ENCODE data around the gene PDE10A. TPM values are rescaled to one million over a fixed set of nuclear protein-coding genes. Genes with fewer than 3 reads are reported as not detected.

Gene PDE10A
- total and polyA plus RNA-seq, 2 experiments from 2014 or later = 2.0 to 7.2 TPM

- WGBS (ENCODE audit: low lambda C conversion rate, missing lambda C conversion rate) = 93% methylated on average over 6 of the region's 6 CpGs
- Histone ChIP-seq H2AFZ (no peak overlapping the region), H3K4me1 (ENCODE audit: insufficient read depth) (no peaks in the 10 kb centered on the region), H3K27ac (no peak overlapping the region), H3K27me3 (no peaks in the 10 kb centered on the region), H3K79me2 (no peaks in the 10 kb centered on the region), H3K4me2 (no peak overlapping the region), H4K20me1 (ENCODE audit: insufficient read depth, poor library complexity, severe bottlenecking) (no peaks in the 10 kb centered on the region), H3K4me3 (no peak overlapping the region), H3K9me2 (replicated peaks; ENCODE audit: insufficient read depth) (no peaks in the 10 kb centered on the region), H3K9me3 (ENCODE audit: low read depth) (no peaks in the 10 kb centered on the region), H3K36me3 (replicated peaks; ENCODE audit: insufficient read depth, low read depth) (no peaks in the 10 kb centered on the region)
- TF ChIP-seq EZH2phosphoT487 (IDR thresholded peaks at IDR 0.05; ENCODE audit: low read depth, severe bottlenecking, unreplicated experiment) (no peak), EZH2 (IDR thresholded peaks at IDR 0.05; ENCODE audit: borderline replicate concordance) (no peak), CTCF (IDR thresholded peaks at IDR 0.05; ENCODE audit: poor library complexity) (no peak)
- no peak for DNase-seq (ENCODE audit: low spot score)
Measured at GRCh38 chr6:165602291-165602690, 60.8 kb downstream of the PDE10A start.

GRCh38 chr6:165600606-165601005 lies 62.4 kb downstream of the PDE10A start:
- no peak overlapping the region for H3K4me3 ChIP-seq
- no peaks in the 10 kb centered on the region for H3K79me2 ChIP-seq
- H3K27me3 ChIP-seq = no peaks in the 10 kb centered on the region
- no peak overlapping the region for H3K27ac ChIP-seq
- H3K9me3 ChIP-seq (ENCODE audit: low read depth) = no peaks in the 10 kb centered on the region
- 56% methylated on average over 4 of the region's 4 CpGs for WGBS (ENCODE audit: low lambda C conversion rate, missing lambda C conversion rate)
- no peak overlapping the region for H3K4me2 ChIP-seq
- no peak for DNase-seq (ENCODE audit: low spot score)
- H2AFZ ChIP-seq = no peak overlapping the region
- no peaks in the 10 kb centered on the region for H4K20me1 ChIP-seq (ENCODE audit: insufficient read depth, poor library complexity, severe bottlenecking)
- H3K36me3 ChIP-seq (replicated peaks; ENCODE audit: insufficient read depth, low read depth) = no peaks in the 10 kb centered on the region
- TF ChIP-seq EZH2 (IDR thresholded peaks at IDR 0.05; ENCODE audit: borderline replicate concordance) (no peak), EZH2phosphoT487 (IDR thresholded peaks at IDR 0.05; ENCODE audit: low read depth, severe bottlenecking, unreplicated experiment) (no peak), CTCF (IDR thresholded peaks at IDR 0.05; ENCODE audit: poor library complexity) (no peak)
- no peaks in the 10 kb centered on the region for H3K4me1 ChIP-seq (ENCODE audit: insufficient read depth)
- H3K9me2 ChIP-seq (replicated peaks; ENCODE audit: insufficient read depth) = no peaks in the 10 kb centered on the region

GRCh38 chr6:165599596-165600487 lies 63.2 kb downstream of the PDE10A start:
- no peaks in the 10 kb centered on the region for H3K79me2 ChIP-seq
- H3K27me3 ChIP-seq = no peaks in the 10 kb centered on the region
- no peaks in the 10 kb centered on the region for H3K9me3 ChIP-seq (ENCODE audit: low read depth)
- 90% methylated on average over 21 of the region's 21 CpGs for WGBS (ENCODE audit: low lambda C conversion rate, missing lambda C conversion rate)
- no peak overlapping the region for H3K4me3 ChIP-seq
- no peak overlapping the region for H3K4me2 ChIP-seq
- no peak for DNase-seq (ENCODE audit: low spot score)
- no peaks in the 10 kb centered on the region for H3K4me1 ChIP-seq (ENCODE audit: insufficient read depth)
- H3K27ac ChIP-seq = no peak overlapping the region
- no peaks in the 10 kb centered on the region for H4K20me1 ChIP-seq (ENCODE audit: insufficient read depth, poor library complexity, severe bottlenecking)
- no peaks in the 10 kb centered on the region for H3K36me3 ChIP-seq (replicated peaks; ENCODE audit: insufficient read depth, low read depth)
- H2AFZ ChIP-seq = no peak overlapping the region
- no peak for TF ChIP-seq EZH2 (IDR thresholded peaks at IDR 0.05; ENCODE audit: borderline replicate concordance)
- TF ChIP-seq EZH2phosphoT487 (IDR thresholded peaks at IDR 0.05; ENCODE audit: low read depth, severe bottlenecking, unreplicated experiment) = no peak
- no peak for TF ChIP-seq CTCF (IDR thresholded peaks at IDR 0.05; ENCODE audit: poor library complexity)
- H3K9me2 ChIP-seq (replicated peaks; ENCODE audit: insufficient read depth) = no peaks in the 10 kb centered on the region
